Tibial nerve (tissue), 4 donors: ENCODE results near the gene PPM1L. TPM values are rescaled to one million over a fixed set of nuclear protein-coding genes. Genes with fewer than 3 reads are reported as not detected.
"Not testable (repeated sequence)": the region's sequence is repeated elsewhere in the genome, so short reads cannot be mapped to it uniquely, and the experiment has no call there.

Source experiments
- DNase-seq, 2 donors: peaks; one replicate each; pipeline ENCODE4 v3.0.0-alpha.2; 2019; ENCODE audit warnings: low spot score in 2 of 2
- H3K27ac ChIP-seq, 4 donors: fragments of 200-600 bp; sonication (generic) in 3 of 4; one replicate each; pipeline ENCODE4 v1.5.1; 2017 to 2019; ENCODE audit warnings: mild to moderate bottlenecking in 1 of 4
- H3K27me3 ChIP-seq, 2 donors: fragments of 200-600 bp; sonication (generic) in 1 of 2; one replicate each; pipeline versions ENCODE4 v1.5.1 to v1.6.0; 2017 to 2019
- H3K36me3 ChIP-seq, 3 donors: fragments of 200-600 bp; sonication (generic); one replicate each; pipeline ENCODE4 v1.5.1; 2018 to 2019
- H3K4me1 ChIP-seq, 4 donors: fragments of 200-600 bp; sonication (generic) in 3 of 4; one replicate each; pipeline ENCODE4 v1.5.1; 2017 to 2019
- H3K4me3 ChIP-seq, 4 donors: fragments of 200-600 bp; sonication (generic) in 3 of 4; one replicate each; pipeline ENCODE4 v1.5.1; 2017 to 2019; ENCODE audit warnings: mild to moderate bottlenecking in 1 of 4, moderate library complexity in 1 of 4
- H3K9me3 ChIP-seq, 4 donors: fragments of 200-600 bp; sonication (generic) in 3 of 4; one replicate each; pipeline ENCODE4 v1.5.1; 2017 to 2019
- CTCF ChIP-seq, 5 experiments: fragments of 200-600 bp in 3 of 5; fragments of 450-650 bp in 2 of 5; sonication (generic) in 3 of 5; IDR thresholded peaks; one replicate each; pipeline ENCODE4 v1.5.1; 2016 to 2019; ENCODE audit warnings: antibody characterized with exemption in 5 of 5, mild to moderate bottlenecking in 3 of 5, moderate library complexity in 2 of 5
- EP300 ChIP-seq, 2 donors: sonication (generic); formaldehyde crosslinking; IDR thresholded peaks; one replicate each; pipeline ENCODE4 v1.6.1; 2017; ENCODE audit warnings: antibody characterized with exemption in 2 of 2, mild to moderate bottlenecking in 1 of 2
- POLR2A ChIP-seq, 2 donors: fragments of 450-650 bp; IDR thresholded peaks; one replicate each; pipeline ENCODE4 v1.6.1; 2017; ENCODE audit warnings: antibody characterized with exemption in 2 of 2, mild to moderate bottlenecking in 2 of 2, moderate library complexity in 2 of 2
- WGBS, 2 donors: methylation state at CpG; one replicate each; pipeline ENCODE4 v1.1.5; 2018; 5-methylcytosine and 5-hydroxymethylcytosine counted together
- total RNA-seq, 4 donors: library from RNA; depleted of rRNA; stranded (reverse); fragments of >200 nt; gene quantifications; one replicate each; pipeline ENCODE4 v1.1.0, GENCODE V29; 2016

Gene PPM1L
- total RNA-seq, 4 donors from 2014 or later: 13.2 to 41.0 (median 24.3) TPM

- Histone ChIP-seq H3K9me3 (peaks cover 0 to 11% (median 0%) of the 10 kb centered on the region in 4 donors), H3K4me3 (no peak overlapping the region), H3K27me3 (no peaks in the 10 kb centered on the region), H3K36me3 (no peaks in the 10 kb centered on the region), H3K4me1 (no peaks in the 10 kb centered on the region), H3K27ac (no peak overlapping the region)
- peak; percentile 14 to 60 for DNase-seq
- no peak for TF ChIP-seq POLR2A (IDR thresholded peaks at IDR 0.05)
- TF ChIP-seq EP300 (IDR thresholded peaks at IDR 0.05): peak; percentile 23 to 70
- WGBS, 2 donors: 90% methylated on average over 3 of the region's 3 CpGs
These were observed 225.3 kb downstream of the PPM1L start for GRCh38 chr3:160981217-160981938.

- Histone ChIP-seq H3K4me1 (no peaks in the 10 kb centered on the region), H3K27me3 (no peaks in the 10 kb centered on the region), H3K4me3 (no peak overlapping the region), H3K27ac (no peak overlapping the region), H3K36me3 (no peaks in the 10 kb centered on the region), H3K9me3 (peaks cover 0 to 11% (median 0%) of the 10 kb centered on the region in 4 donors)
- 21 to 28% methylated on average over 1 of the region's 1 CpG for WGBS, 2 donors
- TF ChIP-seq POLR2A (IDR thresholded peaks at IDR 0.05) (no peak), EP300 (IDR thresholded peaks at IDR 0.05) (no peak), CTCF (IDR thresholded peaks at IDR 0.05) (no peak)
- no peak for DNase-seq
These were observed 226.5 kb downstream of the PPM1L start for GRCh38 chr3:160982491-160982890.

GRCh38 chr3:160983900-160984299, 227.9 kb downstream of the PPM1L start:
- DNase-seq, H3K27me3 ChIP-seq, H3K4me3 ChIP-seq, H3K36me3 ChIP-seq, H3K27ac ChIP-seq, H3K4me1 ChIP-seq: not testable (repeated sequence)
- peaks cover 0 to 11% (median 0%) of the 10 kb centered on the region in 4 donors for H3K9me3 ChIP-seq
- 77 to 87% methylated on average over 6 of the region's 6 CpGs for WGBS, 2 donors

GRCh38 chr3:160986069-160986468, 230.0 kb downstream of the PPM1L start:
- H3K4me1 ChIP-seq: no peaks in the 10 kb centered on the region
- no peak for TF ChIP-seq CTCF (IDR thresholded peaks at IDR 0.05)
- TF ChIP-seq POLR2A (IDR thresholded peaks at IDR 0.05): no peak
- TF ChIP-seq EP300 (IDR thresholded peaks at IDR 0.05): no peak
- no peaks in the 10 kb centered on the region for H3K27me3 ChIP-seq
- no peaks in the 10 kb centered on the region for H3K36me3 ChIP-seq
- H3K27ac ChIP-seq: no peak overlapping the region
- H3K9me3 ChIP-seq: peaks cover 0 to 11% (median 0%) of the 10 kb centered on the region in 4 donors
- 54% methylated on average over 2 of the region's 2 CpGs for WGBS, 2 donors
- no peak overlapping the region for H3K4me3 ChIP-seq
- DNase-seq: peak in 1 of 2 donors; percentile 8

GRCh38 chr3:160987982-160988964, 232.2 kb downstream of the PPM1L start:
- TF ChIP-seq POLR2A (IDR thresholded peaks at IDR 0.05) (no peak), CTCF (IDR thresholded peaks at IDR 0.05) (no peak), EP300 (IDR thresholded peaks at IDR 0.05) (no peak)
- DNase-seq: no peak
- H3K9me3 ChIP-seq: peaks cover 0 to 10% (median 0%) of the 10 kb centered on the region in 4 donors
- H3K27ac ChIP-seq: no peak overlapping the region
- 77 to 82% methylated on average over 4 of the region's 4 CpGs for WGBS, 2 donors
- no peaks in the 10 kb centered on the region for H3K36me3 ChIP-seq
- H3K4me1 ChIP-seq: no peaks in the 10 kb centered on the region
- H3K27me3 ChIP-seq: no peaks in the 10 kb centered on the region
- no peak overlapping the region for H3K4me3 ChIP-seq

GRCh38 chr3:160990446-160990845, 234.4 kb downstream of the PPM1L start:
- TF ChIP-seq POLR2A (IDR thresholded peaks at IDR 0.05) (no peak), CTCF (IDR thresholded peaks at IDR 0.05) (no peak), EP300 (IDR thresholded peaks at IDR 0.05) (no peak)
- WGBS, 2 donors: 75 to 77% methylated on average over 2 of the region's 2 CpGs
- no peak for DNase-seq

More at GRCh38 chr3:160990446-160990845, 234.4 kb downstream of the PPM1L start:
- no peaks in the 10 kb centered on the region for H3K27me3 ChIP-seq
- no peak overlapping the region for H3K27ac ChIP-seq
- no peaks in the 10 kb centered on the region for H3K36me3 ChIP-seq
- no peaks in the 10 kb centered on the region for H3K4me1 ChIP-seq
- H3K9me3 ChIP-seq: no peaks in the 10 kb centered on the region
- no peak overlapping the region for H3K4me3 ChIP-seq
